SU-DHL-6 (cell line): ENCODE results near the gene EPB41L3.

ENCODE experiments used
- H2AFZ ChIP-seq: fragments of 200-600 bp; sonication (generic); 2 replicates; pipeline ENCODE4 v1.6.1; 2014; ENCODE audit warnings: low read depth, mild to moderate bottlenecking, moderate library complexity, mixed read lengths, antibody characterized with exemption, low read length; ENCODE audit not compliant: severe bottlenecking
- H3F3A ChIP-seq: fragments of 200-600 bp; shearing (Covaris generic); 2 replicates; pipeline ENCODE4 v1.6.0; 2016; ENCODE audit warnings: antibody characterized with exemption, mild to moderate bottlenecking; ENCODE audit not compliant: insufficient read depth
- H3K27ac ChIP-seq: fragments of 200-600 bp; sonication (generic); 2 replicates; pipeline ENCODE4 v1.5.1; 2016; ENCODE audit warnings: low read depth, mild to moderate bottlenecking, low read length, moderate library complexity, mixed read lengths
- H3K27me3 ChIP-seq: fragments of 200-600 bp; sonication (generic), shearing (Covaris generic); 2 replicates; pipeline ENCODE4 v1.6.0; 2014; ENCODE audit warnings: mild to moderate bottlenecking, low read length
- H3K36me3 ChIP-seq: fragments of 200-600 bp; sonication (generic); 2 replicates; pipeline ENCODE4 v1.6.1; 2014; ENCODE audit warnings: mild to moderate bottlenecking, low read length, mixed read lengths
- H3K4me2 ChIP-seq: fragments of 300-600, 200-600 bp; shearing (Covaris generic), sonication (generic); 2 replicates; pipeline ENCODE4 v1.6.0; 2014; ENCODE audit warnings: low read length, low read depth, mild to moderate bottlenecking; ENCODE audit not compliant: poor library complexity, severe bottlenecking
- H3K4me3 ChIP-seq: fragments of 200-600 bp; sonication (generic); 2 replicates; pipeline ENCODE4 v1.5.1; 2014; ENCODE audit warnings: antibody characterized with exemption, low read length, mild to moderate bottlenecking, mixed read lengths; ENCODE audit not compliant: insufficient read depth, poor library complexity, severe bottlenecking
- H3K79me2 ChIP-seq: fragments of 200-600 bp; sonication (generic); 2 replicates; pipeline ENCODE4 v1.6.1; 2014; ENCODE audit warnings: mild to moderate bottlenecking, low read length, moderate library complexity; ENCODE audit not compliant: insufficient read depth
- H3K9ac ChIP-seq: fragments of 200-600 bp; sonication (generic); 2 replicates; pipeline ENCODE4 v1.7.0; 2014; ENCODE audit warnings: mild to moderate bottlenecking, low read length
- H3K9me2 ChIP-seq: fragments of 200-600 bp; sonication (generic); replicated peaks from 2 replicates; pipeline ENCODE4 v1.6.1; 2014; ENCODE audit warnings: low read length; ENCODE audit not compliant: insufficient read depth
- H3K9me3 ChIP-seq: fragments of 200-600 bp; sonication (generic); 2 replicates; pipeline ENCODE4 v1.6.1; 2014; ENCODE audit warnings: low read length, mixed read lengths; ENCODE audit not compliant: insufficient read depth
- H4K20me1 ChIP-seq: fragments of 200-600 bp; sonication (generic); 2 replicates; pipeline ENCODE4 v1.6.1; 2014; ENCODE audit warnings: low read depth, mild to moderate bottlenecking, antibody characterized with exemption, low read length, moderate library complexity, mixed read lengths
- CTCF ChIP-seq: fragments of 200-600 bp; sonication (generic); IDR thresholded peaks from one replicate; pipeline ENCODE4 v1.5.1; 2017; ENCODE audit warnings: antibody characterized with exemption, mild to moderate bottlenecking, low read length, moderate library complexity; ENCODE audit not compliant: insufficient read depth, poor library complexity, severe bottlenecking
- EZH2phosphoT487 ChIP-seq: fragments of 200-600 bp; sonication (generic), shearing (Covaris generic); conservative IDR thresholded peaks from 2 replicates; pipeline ENCODE4 v1.6.1; 2018; ENCODE audit warnings: mild to moderate bottlenecking, antibody characterized with exemption, low read length, moderate library complexity, mixed read lengths

The EPB41L3 gene

GRCh38 chr18:5419030-5419429, 124.8 kb downstream of the EPB41L3 start:
- TF ChIP-seq CTCF (no peak), EZH2phosphoT487 (no peak)
- Histone ChIP-seq H3K9me3 (no peaks in the 10 kb centered on the region), H2AFZ (no peak overlapping the region), H3K9me2 (no peaks in the 10 kb centered on the region), H3K79me2 (no peaks in the 10 kb centered on the region), H3K27me3 (no peaks in the 10 kb centered on the region), H3K27ac (no peak overlapping the region), H3K4me3 (no peak overlapping the region), H4K20me1 (no peaks in the 10 kb centered on the region), H3F3A (no peaks in the 10 kb centered on the region), H3K4me2 (no peak overlapping the region), H3K36me3 (no peaks in the 10 kb centered on the region), H3K9ac (no peak overlapping the region)

GRCh38 chr18:5417342-5417741, 126.5 kb downstream of the EPB41L3 start:
- TF ChIP-seq EZH2phosphoT487 = no peak
- no peak for TF ChIP-seq CTCF
- Histone ChIP-seq H3K9me2 (no peaks in the 10 kb centered on the region), H3K9ac (no peak overlapping the region), H4K20me1 (no peaks in the 10 kb centered on the region), H3K36me3 (no peaks in the 10 kb centered on the region), H3K27ac (no peak overlapping the region), H3K9me3 (no peaks in the 10 kb centered on the region), H3K79me2 (no peaks in the 10 kb centered on the region), H3F3A (no peaks in the 10 kb centered on the region), H2AFZ (no peak overlapping the region), H3K27me3 (no peaks in the 10 kb centered on the region), H3K4me2 (no peak overlapping the region), H3K4me3 (no peak overlapping the region)

- H3K27ac ChIP-seq = no peak overlapping the region
- H3F3A ChIP-seq = no peaks in the 10 kb centered on the region
- H3K9ac ChIP-seq = no peak overlapping the region
These were observed 127.7 kb downstream of the EPB41L3 start for GRCh38 chr18:5416112-5416511.

More at GRCh38 chr18:5416112-5416511, 127.7 kb downstream of the EPB41L3 start:
- Histone ChIP-seq H3K4me3 (no peak overlapping the region), H3K27me3 (no peaks in the 10 kb centered on the region), H3K36me3 (no peaks in the 10 kb centered on the region), H3K9me2 (no peaks in the 10 kb centered on the region), H3K79me2 (no peaks in the 10 kb centered on the region), H2AFZ (no peak overlapping the region), H3K4me2 (no peak overlapping the region), H4K20me1 (no peaks in the 10 kb centered on the region), H3K9me3 (no peaks in the 10 kb centered on the region)
- TF ChIP-seq EZH2phosphoT487 (no peak), CTCF (no peak)
